Chondrocyte (in vitro differentiated cells): Measurements from ENCODE around the gene IL4. TPM values are rescaled to one million over a fixed set of nuclear protein-coding genes. Genes with fewer than 3 reads are reported as not detected.
"Not testable (repeated sequence)": the region's sequence is repeated elsewhere in the genome, so short reads cannot be mapped to it uniquely, and the experiment has no call there.

Experiments used
- DNase-seq: peaks from one replicate; pipeline ENCODE4 v3.0.0; 2021; ENCODE audit warnings: mixed read lengths, low spot score
- H3K27ac Mint-ChIP-seq: one replicate; pipeline ENCODE4 v1.8.0; 2021; ENCODE audit warnings: mild to moderate bottlenecking, moderate library complexity, mixed read lengths; ENCODE audit not compliant: unreplicated experiment
- H3K27me3 Mint-ChIP-seq: 2 replicates; pipeline ENCODE4 v1.8.0; 2021; ENCODE audit warnings: low read depth, mixed read lengths
- H3K36me3 Mint-ChIP-seq: 2 replicates; pipeline ENCODE4 v1.8.0; 2021; ENCODE audit warnings: low read depth, mixed read lengths
- H3K4me1 Mint-ChIP-seq: 2 replicates; pipeline ENCODE4 v1.8.0; 2021; ENCODE audit warnings: low read depth, mild to moderate bottlenecking, mixed read lengths
- H3K4me3 Mint-ChIP-seq: one replicate; pipeline ENCODE4 v1.8.0; 2021; ENCODE audit warnings: mild to moderate bottlenecking, moderate library complexity, mixed read lengths; ENCODE audit not compliant: unreplicated experiment
- H3K9me3 Mint-ChIP-seq: 2 replicates; pipeline ENCODE4 v1.8.0; 2021; ENCODE audit warnings: low read depth, mixed read lengths
- total RNA-seq: library from RNA; stranded (reverse); gene quantifications from 3 replicates; pipeline ENCODE4 v1.2.1, GENCODE V29; 2021
- TF ChIP-seq, protein P1 (sequence below): fragments of 200-600 bp; sonication (generic); IDR thresholded peaks from 2 replicates; pipeline ENCODE4 v1.5.0; 2021; ENCODE audit warnings: antibody characterized with exemption, mild to moderate bottlenecking, moderate library complexity

Gene IL4
- total RNA-seq, 1 donor from 2014 or later, result not detected

DNA sequence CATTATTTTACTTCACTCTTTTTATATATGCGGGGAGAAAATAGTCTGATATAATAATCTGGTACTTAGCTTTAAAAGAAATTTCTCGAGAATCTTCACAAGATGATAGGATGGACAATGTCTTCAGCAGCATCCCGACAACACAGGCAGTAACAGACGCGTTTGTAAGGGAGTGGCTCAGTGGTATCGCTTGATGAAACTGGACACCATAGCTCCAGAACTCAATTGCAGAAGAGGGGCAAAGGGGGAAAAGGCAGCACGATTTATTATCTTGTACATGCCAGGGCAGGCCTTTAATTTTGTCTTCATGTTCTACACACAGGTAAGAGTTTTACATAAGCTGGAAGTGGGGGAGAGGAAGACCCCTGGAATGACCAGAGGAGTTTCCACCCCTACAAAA is 15.7 kb downstream of the IL4 start:
- TF ChIP-seq, protein P1, sequence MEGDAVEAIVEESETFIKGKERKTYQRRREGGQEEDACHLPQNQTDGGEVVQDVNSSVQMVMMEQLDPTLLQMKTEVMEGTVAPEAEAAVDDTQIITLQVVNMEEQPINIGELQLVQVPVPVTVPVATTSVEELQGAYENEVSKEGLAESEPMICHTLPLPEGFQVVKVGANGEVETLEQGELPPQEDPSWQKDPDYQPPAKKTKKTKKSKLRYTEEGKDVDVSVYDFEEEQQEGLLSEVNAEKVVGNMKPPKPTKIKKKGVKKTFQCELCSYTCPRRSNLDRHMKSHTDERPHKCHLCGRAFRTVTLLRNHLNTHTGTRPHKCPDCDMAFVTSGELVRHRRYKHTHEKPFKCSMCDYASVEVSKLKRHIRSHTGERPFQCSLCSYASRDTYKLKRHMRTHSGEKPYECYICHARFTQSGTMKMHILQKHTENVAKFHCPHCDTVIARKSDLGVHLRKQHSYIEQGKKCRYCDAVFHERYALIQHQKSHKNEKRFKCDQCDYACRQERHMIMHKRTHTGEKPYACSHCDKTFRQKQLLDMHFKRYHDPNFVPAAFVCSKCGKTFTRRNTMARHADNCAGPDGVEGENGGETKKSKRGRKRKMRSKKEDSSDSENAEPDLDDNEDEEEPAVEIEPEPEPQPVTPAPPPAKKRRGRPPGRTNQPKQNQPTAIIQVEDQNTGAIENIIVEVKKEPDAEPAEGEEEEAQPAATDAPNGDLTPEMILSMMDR, result no peak
- H3K4me3 Mint-ChIP-seq, result no peak overlapping the region
- no peak for DNase-seq
- H3K4me1 Mint-ChIP-seq, result peaks cover 2% of the 10 kb centered on the region
- H3K36me3 Mint-ChIP-seq, result peaks cover 6% of the 10 kb centered on the region
- H3K27me3 Mint-ChIP-seq, result no peaks in the 10 kb centered on the region
- peaks cover 3% of the 10 kb centered on the region for H3K9me3 Mint-ChIP-seq
- no peak overlapping the region for H3K27ac Mint-ChIP-seq

DNA sequence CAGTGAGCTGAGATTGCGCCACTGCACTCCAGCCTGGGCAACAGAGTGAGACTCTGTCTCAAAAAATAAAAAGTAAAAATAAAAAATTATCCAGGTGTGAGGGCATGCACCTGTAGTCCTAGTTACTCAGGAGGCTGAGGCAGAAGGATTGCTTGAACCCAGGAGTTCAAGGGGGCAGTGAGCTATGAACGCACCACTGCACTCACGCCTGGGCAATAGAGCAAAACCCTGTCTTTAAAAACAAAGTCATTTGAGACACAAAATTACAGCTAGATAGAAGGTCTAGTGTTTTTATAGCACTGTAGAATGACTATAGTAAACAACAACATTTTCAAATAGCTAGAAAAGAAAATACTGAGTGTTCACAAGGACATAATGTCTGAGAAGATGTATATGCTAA is 16.4 kb downstream of the IL4 start:
- TF ChIP-seq, protein P1, result no peak
- Mint-ChIP-seq H3K36me3 (peaks cover 6% of the 10 kb centered on the region), H3K4me3 (no peak overlapping the region)

DNA sequence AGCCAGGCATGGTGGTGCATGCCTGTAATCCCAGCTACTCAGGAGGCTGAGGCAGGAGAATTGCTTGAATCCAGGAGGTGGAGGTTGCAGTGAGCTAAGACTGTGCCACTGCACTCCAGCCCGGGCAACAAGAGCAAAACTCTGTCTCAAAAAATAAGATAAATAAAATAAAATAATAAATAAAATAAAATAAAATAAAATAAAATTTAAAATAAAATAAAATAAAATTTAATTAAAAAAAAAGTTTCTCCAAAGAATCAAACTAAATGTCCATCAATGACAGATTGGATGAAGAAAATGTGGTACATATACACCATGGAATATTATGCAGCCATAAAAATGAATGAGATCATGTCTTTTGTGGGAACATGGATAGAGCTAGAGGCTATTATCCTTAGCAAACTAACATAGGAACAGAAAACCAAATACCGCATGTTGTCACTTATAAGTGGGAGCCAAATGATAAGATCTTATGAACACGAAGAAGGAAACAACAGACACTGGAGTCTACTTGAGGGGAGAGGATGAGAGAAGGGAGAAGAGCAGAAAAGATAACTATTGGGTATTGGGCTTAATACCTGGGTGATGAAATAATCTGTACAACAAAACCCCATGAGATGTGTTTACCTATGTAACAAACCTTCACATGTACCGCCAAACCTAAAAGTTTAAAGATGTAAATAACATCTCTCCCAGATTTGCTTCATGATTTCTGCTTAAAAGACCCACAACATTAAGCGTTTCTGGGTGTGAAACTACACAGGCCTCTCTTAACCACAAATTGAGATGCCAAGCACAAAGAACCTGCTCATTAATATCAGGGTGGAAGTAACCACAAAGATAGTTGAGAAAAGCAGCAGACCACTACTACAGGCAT is 18.2 kb downstream of the IL4 start:
- DNase-seq, H3K36me3 Mint-ChIP-seq, H3K27me3 Mint-ChIP-seq, H3K4me3 Mint-ChIP-seq, H3K4me1 Mint-ChIP-seq, H3K27ac Mint-ChIP-seq, H3K9me3 Mint-ChIP-seq: not testable (repeated sequence)

More for the DNA sequence above, 16.4 kb downstream of the IL4 start:
- Mint-ChIP-seq H3K27me3 (no peaks in the 10 kb centered on the region), H3K4me1 (peaks cover 2% of the 10 kb centered on the region), H3K9me3 (peaks cover 3% of the 10 kb centered on the region), H3K27ac (no peak overlapping the region)
- no peak for DNase-seq

DNA sequence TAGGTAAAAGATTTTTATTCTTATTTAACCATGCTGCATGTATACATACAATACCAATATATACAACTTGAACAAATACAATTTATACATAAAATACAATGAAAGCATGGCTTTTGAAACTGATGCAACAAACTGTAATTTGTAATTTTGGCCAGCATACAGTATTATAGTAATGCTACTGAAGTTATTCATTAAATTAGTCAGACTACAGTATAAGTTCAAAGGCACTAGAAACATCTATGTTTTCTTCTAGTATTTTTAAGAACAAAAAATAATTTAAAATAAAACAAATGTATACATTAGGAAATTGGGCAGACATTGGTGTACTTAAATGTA is 18.8 kb downstream of the IL4 start:
- peaks cover 7% of the 10 kb centered on the region for H3K36me3 Mint-ChIP-seq
- H3K4me1 Mint-ChIP-seq, result peaks cover 2% of the 10 kb centered on the region
- H3K27ac Mint-ChIP-seq, result no peak overlapping the region
- TF ChIP-seq, protein P1, result no peak
- H3K27me3 Mint-ChIP-seq, result no peaks in the 10 kb centered on the region
- H3K9me3 Mint-ChIP-seq, result peaks cover 3% of the 10 kb centered on the region
- no peak for DNase-seq
- no peak overlapping the region for H3K4me3 Mint-ChIP-seq

DNA sequence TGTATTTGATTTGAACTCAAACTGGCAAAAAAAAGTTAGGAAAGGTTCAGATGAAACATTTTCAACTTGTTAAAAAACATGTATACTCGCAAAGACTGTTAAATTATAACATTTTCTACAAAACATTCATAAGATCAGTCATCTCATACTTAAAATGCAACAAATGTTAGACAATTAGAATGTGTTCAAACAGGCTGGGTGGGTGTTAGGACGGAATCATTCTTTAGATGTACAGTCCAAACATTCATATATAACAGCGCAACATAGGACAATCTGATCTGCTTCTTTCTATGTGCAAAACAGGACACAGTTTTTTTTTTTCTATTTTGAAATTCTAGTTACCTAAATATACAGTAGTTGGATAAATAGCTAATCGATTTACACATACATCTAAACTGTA is 22.2 kb downstream of the IL4 start:
- TF ChIP-seq, protein P1, result no peak

DNA sequence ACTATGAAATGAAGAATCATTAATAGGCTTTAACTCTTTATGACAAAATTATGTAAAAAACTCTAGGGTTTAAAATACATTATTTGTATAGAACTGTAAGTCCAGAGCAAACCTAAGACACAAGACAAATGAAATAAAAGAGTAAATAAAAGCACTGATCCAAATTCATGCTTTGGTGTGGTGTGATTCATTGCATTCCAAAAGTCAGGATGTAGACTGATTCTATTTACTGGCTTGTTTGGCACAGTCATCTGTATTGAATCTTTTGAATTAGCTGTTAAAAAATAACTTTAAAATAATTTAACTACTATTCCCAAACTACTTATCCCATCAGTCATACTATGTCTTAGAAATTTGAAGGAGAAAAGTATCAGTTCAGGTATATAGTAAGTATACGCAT is 31.1 kb downstream of the IL4 start:
- H3K36me3 Mint-ChIP-seq, result peaks cover 17% of the 10 kb centered on the region
- H3K4me3 Mint-ChIP-seq, result no peak overlapping the region
- H3K9me3 Mint-ChIP-seq, result no peaks in the 10 kb centered on the region
- H3K27ac Mint-ChIP-seq, result no peak overlapping the region
- TF ChIP-seq, protein P1, result no peak
- H3K4me1 Mint-ChIP-seq, result peaks cover 8% of the 10 kb centered on the region
- DNase-seq, result no peak
- H3K27me3 Mint-ChIP-seq, result no peaks in the 10 kb centered on the region

More for the DNA sequence above, 22.2 kb downstream of the IL4 start:
- peaks cover 3% of the 10 kb centered on the region for H3K9me3 Mint-ChIP-seq
- DNase-seq, result no peak
- peaks cover 2% of the 10 kb centered on the region for H3K4me1 Mint-ChIP-seq
- no peak overlapping the region for H3K27ac Mint-ChIP-seq
- H3K36me3 Mint-ChIP-seq, result peaks cover 17% of the 10 kb centered on the region
- H3K4me3 Mint-ChIP-seq, result no peak overlapping the region
- H3K27me3 Mint-ChIP-seq, result no peaks in the 10 kb centered on the region
